ENCODE data around the gene PRR33. TPM values are rescaled to one million over a fixed set of nuclear protein-coding genes. Genes with fewer than 3 reads are reported as not detected.
"Not testable (repeated sequence)": the region's sequence is repeated elsewhere in the genome, so short reads cannot be mapped to it uniquely, and the experiment has no call there.

The PRR33 gene
- total and polyA plus RNA-seq, 9 donors: 0.90 to 7.0 (median 3.5) TPM

- H3K9me3 ChIP-seq (replicated peaks; ENCODE audit: control insufficient read depth, low read depth, low read length): no peaks in the 10 kb centered on the region
- 14% methylated on average over 18 of the region's 26 CpGs for WGBS (ENCODE audit: insufficient coverage)
- no peaks in the 10 kb centered on the region for H3K36me3 ChIP-seq (ENCODE audit: control insufficient read depth, insufficient read depth, low read length)
- no peaks in the 10 kb centered on the region for H3K27me3 ChIP-seq (ENCODE audit: control insufficient read depth, insufficient read depth, low read length)
- peak overlapping the region; percentile 98 for H3K27ac ChIP-seq (ENCODE audit: low read length)
- peaks cover 84% of the 10 kb centered on the region for H3K4me1 ChIP-seq (ENCODE audit: control insufficient read depth, insufficient read depth, low read length)
- peak; percentile 96 for DNase-seq
- peak overlapping the region; percentile 30 for H3K4me3 ChIP-seq (ENCODE audit: low read length)
Measured at GRCh38 chr11:1876361-1877063, 15.2 kb downstream of the PRR33 start.

- 52% methylated on average over 12 of the region's 13 CpGs for WGBS (ENCODE audit: insufficient coverage)
- not testable (repeated sequence) for H3K9me3 ChIP-seq (replicated peaks; ENCODE audit: control insufficient read depth, low read depth, low read length); H3K27me3 ChIP-seq (ENCODE audit: control insufficient read depth, insufficient read depth, low read length); H3K36me3 ChIP-seq (ENCODE audit: control insufficient read depth, insufficient read depth, low read length)
- DNase-seq: peak; percentile 60
- H3K27ac ChIP-seq (ENCODE audit: low read length): peak overlapping the region; percentile 98
- peaks cover 84% of the 10 kb centered on the region for H3K4me1 ChIP-seq (ENCODE audit: control insufficient read depth, insufficient read depth, low read length)
- peak overlapping the region; percentile 30 for H3K4me3 ChIP-seq (ENCODE audit: low read length)
Measured at GRCh38 chr11:1875851-1876301, 15.8 kb downstream of the PRR33 start.

- Histone ChIP-seq H3K4me3 (ENCODE audit: low read length) (no peak overlapping the region), H3K9me3 (replicated peaks; ENCODE audit: control insufficient read depth, low read depth, low read length) (no peaks in the 10 kb centered on the region), H3K27ac (ENCODE audit: low read length) (peak overlapping the region; percentile 98), H3K4me1 (ENCODE audit: control insufficient read depth, insufficient read depth, low read length) (peaks cover 84% of the 10 kb centered on the region), H3K27me3 (ENCODE audit: control insufficient read depth, insufficient read depth, low read length) (no peaks in the 10 kb centered on the region), H3K36me3 (ENCODE audit: control insufficient read depth, insufficient read depth, low read length) (no peaks in the 10 kb centered on the region)
- no peak for DNase-seq
- 44% methylated on average over 8 of the region's 28 CpGs for WGBS (ENCODE audit: insufficient coverage)
Measured at GRCh38 chr11:1875093-1875850, 16.4 kb downstream of the PRR33 start.

- DNase-seq; H3K4me3 ChIP-seq (ENCODE audit: low read length); H3K36me3 ChIP-seq (ENCODE audit: control insufficient read depth, insufficient read depth, low read length); H3K27me3 ChIP-seq (ENCODE audit: control insufficient read depth, insufficient read depth, low read length); H3K9me3 ChIP-seq (replicated peaks; ENCODE audit: control insufficient read depth, low read depth, low read length): not testable (repeated sequence)
- WGBS (ENCODE audit: insufficient coverage): 51% methylated on average over 13 of the region's 17 CpGs
- H3K27ac ChIP-seq (ENCODE audit: low read length): peak overlapping the region; percentile 98
- peaks cover 79% of the 10 kb centered on the region for H3K4me1 ChIP-seq (ENCODE audit: control insufficient read depth, insufficient read depth, low read length)
Measured at GRCh38 chr11:1874441-1875092, 17.1 kb downstream of the PRR33 start.

GRCh38 chr11:1873813-1874150 lies 17.9 kb downstream of the PRR33 start:
- H3K36me3 ChIP-seq (ENCODE audit: control insufficient read depth, insufficient read depth, low read length); DNase-seq; H3K27me3 ChIP-seq (ENCODE audit: control insufficient read depth, insufficient read depth, low read length); H3K4me3 ChIP-seq (ENCODE audit: low read length); H3K9me3 ChIP-seq (replicated peaks; ENCODE audit: control insufficient read depth, low read depth, low read length): not testable (repeated sequence)
- Histone ChIP-seq H3K4me1 (ENCODE audit: control insufficient read depth, insufficient read depth, low read length) (peaks cover 77% of the 10 kb centered on the region), H3K27ac (ENCODE audit: low read length) (peak overlapping the region; percentile 62)
- 83% methylated on average over 17 of the region's 17 CpGs for WGBS (ENCODE audit: insufficient coverage)

- DNase-seq: peak; percentile 87
- Histone ChIP-seq H3K4me1 (ENCODE audit: control insufficient read depth, insufficient read depth, low read length) (peaks cover 77% of the 10 kb centered on the region), H3K27me3 (ENCODE audit: control insufficient read depth, insufficient read depth, low read length) (no peaks in the 10 kb centered on the region)
Measured at GRCh38 chr11:1873048-1873812, 18.5 kb downstream of the PRR33 start.

GRCh38 chr11:1872267-1872985 lies 19.3 kb downstream of the PRR33 start:
- Histone ChIP-seq H3K4me1 (ENCODE audit: control insufficient read depth, insufficient read depth, low read length) (peaks cover 76% of the 10 kb centered on the region), H3K4me3 (ENCODE audit: low read length) (no peak overlapping the region)
- WGBS (ENCODE audit: insufficient coverage): 83% methylated on average over 17 of the region's 25 CpGs

More at GRCh38 chr11:1873048-1873812, 18.5 kb downstream of the PRR33 start:
- H3K27ac ChIP-seq (ENCODE audit: low read length): peak overlapping the region; percentile 62
- 13% methylated on average over 8 of the region's 11 CpGs for WGBS (ENCODE audit: insufficient coverage)
- H3K36me3 ChIP-seq (ENCODE audit: control insufficient read depth, insufficient read depth, low read length): no peaks in the 10 kb centered on the region
- H3K4me3 ChIP-seq (ENCODE audit: low read length): no peak overlapping the region
- H3K9me3 ChIP-seq (replicated peaks; ENCODE audit: control insufficient read depth, low read depth, low read length): no peaks in the 10 kb centered on the region

GRCh38 chr11:1871531-1871930 lies 20.2 kb downstream of the PRR33 start:
- Histone ChIP-seq H3K4me1 (ENCODE audit: control insufficient read depth, insufficient read depth, low read length) (peaks cover 76% of the 10 kb centered on the region), H3K27ac (ENCODE audit: low read length) (peak overlapping the region; percentile 42), H3K36me3 (ENCODE audit: control insufficient read depth, insufficient read depth, low read length) (no peaks in the 10 kb centered on the region), H3K4me3 (ENCODE audit: low read length) (peak overlapping the region; percentile 34), H3K9me3 (replicated peaks; ENCODE audit: control insufficient read depth, low read depth, low read length) (no peaks in the 10 kb centered on the region), H3K27me3 (ENCODE audit: control insufficient read depth, insufficient read depth, low read length) (no peaks in the 10 kb centered on the region)
- no peak for DNase-seq
- WGBS (ENCODE audit: insufficient coverage): 88% methylated on average over 12 of the region's 15 CpGs

More at GRCh38 chr11:1872267-1872985, 19.3 kb downstream of the PRR33 start:
- peak overlapping the region; percentile 51 for H3K27ac ChIP-seq (ENCODE audit: low read length)
- H3K36me3 ChIP-seq (ENCODE audit: control insufficient read depth, insufficient read depth, low read length): no peaks in the 10 kb centered on the region
- H3K9me3 ChIP-seq (replicated peaks; ENCODE audit: control insufficient read depth, low read depth, low read length): no peaks in the 10 kb centered on the region
- no peaks in the 10 kb centered on the region for H3K27me3 ChIP-seq (ENCODE audit: control insufficient read depth, insufficient read depth, low read length)
- no peak for DNase-seq

- 39% methylated on average over 50 of the region's 50 CpGs for WGBS (ENCODE audit: insufficient coverage)
- no peaks in the 10 kb centered on the region for H3K9me3 ChIP-seq (replicated peaks; ENCODE audit: control insufficient read depth, low read depth, low read length)
- no peak for DNase-seq
- H3K27me3 ChIP-seq (ENCODE audit: control insufficient read depth, insufficient read depth, low read length): no peaks in the 10 kb centered on the region
- H3K27ac ChIP-seq (ENCODE audit: low read length): peak overlapping the region; percentile 42
- peak overlapping the region; percentile 34 for H3K4me3 ChIP-seq (ENCODE audit: low read length)
- no peaks in the 10 kb centered on the region for H3K36me3 ChIP-seq (ENCODE audit: control insufficient read depth, insufficient read depth, low read length)
- H3K4me1 ChIP-seq (ENCODE audit: control insufficient read depth, insufficient read depth, low read length): peaks cover 71% of the 10 kb centered on the region
Measured at GRCh38 chr11:1870721-1871466, 20.8 kb downstream of the PRR33 start.
